Naive thymus-derived CD8-positive, alpha-beta T cell (primary cell): ENCODE data around the gene SDC1. TPM values are rescaled to one million over a fixed set of nuclear protein-coding genes. Genes with fewer than 3 reads are reported as not detected.

Experiments used
- ATAC-seq, 2 donors: fragments of 150-1000 bp; cut with Tn5 transposase in 1 of 2; sonication (Bioruptor Pico), chemical (Tn5 transposase) in 1 of 2; 1 replicate in 1 of 2; 2 replicates in 1 of 2; pipeline ENCODE4 v1.10.0; 2021; ENCODE audit warnings: mild to moderate bottlenecking in 2 of 2, moderate library complexity in 2 of 2
- POLR2A ChIA-PET: fragments of 350-600 bp; sonication (Branson Sonifier 250); formaldehyde crosslinking; loops from one replicate; lab custom pipeline; 2021; ENCODE audit warnings: antibody characterized with exemption; lab: Charles Lee
- DNase-seq, 10 donors: peaks; one replicate each; pipeline versions ENCODE4 v3.0.0 to v3.0.0-alpha.2; 2020 to 2022
- H3K27ac Mint-ChIP-seq, 10 donors: one replicate each; pipeline ENCODE4 v1.8.0; 2020 to 2022; ENCODE audit warnings: mild to moderate bottlenecking in 10 of 10, mixed read lengths in 10 of 10, moderate library complexity in 4 of 10, inconsistent platforms in 1 of 10
- H3K27me3 Mint-ChIP-seq, 5 donors: one replicate each; pipeline ENCODE4 v1.8.0; 2021 to 2022; ENCODE audit warnings: mixed read lengths in 5 of 5
- H3K36me3 Mint-ChIP-seq, 3 donors: one replicate each; pipeline ENCODE4 v1.8.0; 2020 to 2022; ENCODE audit warnings: mixed read lengths in 3 of 3, mild to moderate bottlenecking in 2 of 3, inconsistent platforms in 1 of 3
- H3K4me1 Mint-ChIP-seq, 4 donors: one replicate each; pipeline ENCODE4 v1.8.0; 2021 to 2022; ENCODE audit warnings: mixed read lengths in 4 of 4
- H3K4me3 Mint-ChIP-seq, 10 donors: one replicate each; pipeline ENCODE4 v1.8.0; 2020 to 2022; ENCODE audit warnings: mild to moderate bottlenecking in 10 of 10, mixed read lengths in 10 of 10, moderate library complexity in 6 of 10, inconsistent platforms in 1 of 10
- H3K9me3 Mint-ChIP-seq, 9 donors: one replicate each; pipeline ENCODE4 v1.8.0; 2020 to 2022; ENCODE audit warnings: mixed read lengths in 9 of 9, mild to moderate bottlenecking in 3 of 9, inconsistent platforms in 1 of 9, moderate library complexity in 1 of 9
- polyA plus RNA-seq, 3 donors: library from polyadenylated mRNA; unstranded; fragments of 300-500 nt; fragmentation: Illumina TruSeq; gene quantifications; one replicate each; pipeline ENCODE4 v1.2.3, GENCODE V29; 2021
- total RNA-seq, 8 experiments: library from RNA in 2 of 8; stranded (reverse) in 2 of 8; gene quantifications; one replicate each; pipeline ENCODE4 v1.2.3 and lab custom pipeline; 2021 to 2026

The SDC1 gene
- total and polyA plus RNA-seq, 5 experiments from 2014 or later, result not detected

GRCh38 chr2:20190170-20190569 lies 34.8 kb downstream of the SDC1 start:
- Mint-ChIP-seq H3K9me3 (no peaks in the 10 kb centered on the region), H3K27ac (no peak overlapping the region), H3K27me3 (peaks cover 0 to 6% (median 0%) of the 10 kb centered on the region in 5 donors), H3K36me3 (no peaks in the 10 kb centered on the region), H3K4me3 (no peak overlapping the region), H3K4me1 (peaks cover 0 to 3% (median 0%) of the 10 kb centered on the region in 4 donors)
- POLR2A ChIA-PET, result no interaction called here
- DNase-seq (no peak), ATAC-seq (no peak)

- Mint-ChIP-seq H3K9me3 (no peaks in the 10 kb centered on the region), H3K27ac (no peak overlapping the region), H3K4me3 (no peak overlapping the region), H3K4me1 (peaks cover 0 to 1% (median 0%) of the 10 kb centered on the region in 4 donors), H3K36me3 (no peaks in the 10 kb centered on the region), H3K27me3 (peaks cover 0 to 8% (median 0%) of the 10 kb centered on the region in 5 donors)
- POLR2A ChIA-PET, result no interaction called here
- DNase-seq (no peak), ATAC-seq (no peak)
Measured at GRCh38 chr2:20189299-20189931, 35.5 kb downstream of the SDC1 start.

DNA sequence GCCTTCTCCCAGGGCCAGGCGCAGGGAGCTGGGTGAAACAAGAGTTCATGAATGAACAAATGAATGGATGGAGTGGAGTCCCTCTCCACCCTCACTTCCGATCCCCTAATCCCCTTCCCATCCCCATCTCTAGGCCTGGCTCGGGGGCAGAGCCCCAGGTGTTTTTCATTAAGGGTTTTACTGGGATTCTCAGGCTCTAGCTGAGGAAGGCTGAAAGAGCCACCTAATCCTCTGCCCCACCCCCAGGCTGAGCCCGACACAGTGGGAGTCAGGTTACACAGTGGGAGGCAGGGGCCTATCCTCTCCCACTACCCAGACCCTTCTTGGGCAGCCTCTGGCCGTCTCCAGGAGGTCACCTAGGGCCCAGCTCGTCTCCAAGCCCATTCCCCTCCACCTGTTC lies 36.1 kb downstream of the SDC1 start:
- POLR2A ChIA-PET, result no interaction called here
- ATAC-seq (no peak), DNase-seq (no peak)
- Mint-ChIP-seq H3K27me3 (peaks cover 0 to 8% (median 0%) of the 10 kb centered on the region in 5 donors), H3K4me1 (peaks cover 0 to 1% (median 0%) of the 10 kb centered on the region in 4 donors), H3K27ac (no peak overlapping the region), H3K9me3 (no peaks in the 10 kb centered on the region), H3K4me3 (no peak overlapping the region), H3K36me3 (no peaks in the 10 kb centered on the region)

DNA sequence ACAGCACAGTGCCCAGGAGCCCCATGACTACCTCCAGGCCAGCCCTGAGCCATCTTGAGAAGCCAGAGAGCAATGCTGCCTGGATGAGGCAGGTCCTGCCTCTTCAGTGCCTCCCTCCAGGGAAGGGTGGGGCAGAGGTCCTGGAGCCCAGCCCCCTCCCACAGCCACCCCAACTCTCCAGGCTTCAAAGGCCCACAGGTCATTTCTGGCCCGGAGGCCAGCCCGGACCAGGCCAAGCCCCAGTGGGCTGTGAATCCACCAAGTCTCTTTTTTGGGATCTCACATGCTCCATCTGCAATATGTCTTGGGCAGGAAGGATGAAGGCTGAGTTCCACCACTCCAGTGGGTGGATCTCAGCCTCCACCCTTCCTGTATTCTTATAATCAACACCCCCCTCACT lies 36.7 kb downstream of the SDC1 start:
- H3K4me1 Mint-ChIP-seq, result peaks cover 0 to 1% (median 0%) of the 10 kb centered on the region in 4 donors
- DNase-seq (no peak), ATAC-seq (no peak)
- H3K9me3 Mint-ChIP-seq, result no peaks in the 10 kb centered on the region
- peaks cover 0 to 8% (median 0%) of the 10 kb centered on the region in 5 donors for H3K27me3 Mint-ChIP-seq
- no peak overlapping the region for H3K4me3 Mint-ChIP-seq
- H3K27ac Mint-ChIP-seq, result no peak overlapping the region
- no peaks in the 10 kb centered on the region for H3K36me3 Mint-ChIP-seq
- POLR2A ChIA-PET, result no interaction called here

DNA sequence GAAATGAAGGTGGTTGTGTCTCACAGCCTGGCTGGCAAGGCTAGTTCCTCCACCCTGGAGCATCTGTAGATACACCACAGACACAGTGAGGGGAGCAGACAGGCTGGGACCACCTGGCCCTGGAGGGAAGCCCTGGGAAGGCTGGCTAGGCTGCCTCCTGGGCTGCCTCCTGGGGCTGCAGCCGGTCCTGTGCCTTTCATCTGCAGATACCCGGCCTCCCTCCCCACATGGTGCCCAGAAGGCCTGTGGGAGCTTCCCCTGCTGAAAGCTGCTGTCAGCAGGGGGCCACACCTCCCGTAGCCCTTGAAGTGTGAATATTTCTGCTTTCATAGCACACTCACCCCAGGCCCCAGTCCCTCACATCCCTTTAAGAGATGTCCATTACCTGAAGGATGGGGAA lies 37.6 kb downstream of the SDC1 start:
- H3K4me3 Mint-ChIP-seq, result no peak overlapping the region
- H3K27ac Mint-ChIP-seq, result no peak overlapping the region
- POLR2A ChIA-PET, result no interaction called here
- H3K36me3 Mint-ChIP-seq, result no peaks in the 10 kb centered on the region
- no peak for DNase-seq
- peaks cover 0 to 8% (median 0%) of the 10 kb centered on the region in 5 donors for H3K27me3 Mint-ChIP-seq
- H3K9me3 Mint-ChIP-seq, result no peaks in the 10 kb centered on the region
- H3K4me1 Mint-ChIP-seq, result peaks cover 0 to 1% (median 0%) of the 10 kb centered on the region in 4 donors
- no peak for ATAC-seq

GRCh38 chr2:20186855-20187187 lies 38.1 kb downstream of the SDC1 start:
- DNase-seq (no peak), ATAC-seq (no peak)
- H3K4me3 Mint-ChIP-seq, result no peak overlapping the region
- H3K27ac Mint-ChIP-seq, result no peak overlapping the region
- peaks cover 0 to 1% (median 0%) of the 10 kb centered on the region in 4 donors for H3K4me1 Mint-ChIP-seq
- POLR2A ChIA-PET, result no interaction called here
- no peaks in the 10 kb centered on the region for H3K9me3 Mint-ChIP-seq
- peaks cover 0 to 8% (median 0%) of the 10 kb centered on the region in 5 donors for H3K27me3 Mint-ChIP-seq
- no peaks in the 10 kb centered on the region for H3K36me3 Mint-ChIP-seq

GRCh38 chr2:20186078-20186854 lies 38.7 kb downstream of the SDC1 start:
- H3K27me3 Mint-ChIP-seq, result peaks cover 0 to 8% (median 0%) of the 10 kb centered on the region in 5 donors
- H3K27ac Mint-ChIP-seq, result no peak overlapping the region
- no peak overlapping the region for H3K4me3 Mint-ChIP-seq
- H3K4me1 Mint-ChIP-seq, result peaks cover 0 to 1% (median 0%) of the 10 kb centered on the region in 4 donors
- POLR2A ChIA-PET, result no interaction called here
- no peaks in the 10 kb centered on the region for H3K36me3 Mint-ChIP-seq
- ATAC-seq (no peak), DNase-seq (no peak)
- H3K9me3 Mint-ChIP-seq, result no peaks in the 10 kb centered on the region

DNA sequence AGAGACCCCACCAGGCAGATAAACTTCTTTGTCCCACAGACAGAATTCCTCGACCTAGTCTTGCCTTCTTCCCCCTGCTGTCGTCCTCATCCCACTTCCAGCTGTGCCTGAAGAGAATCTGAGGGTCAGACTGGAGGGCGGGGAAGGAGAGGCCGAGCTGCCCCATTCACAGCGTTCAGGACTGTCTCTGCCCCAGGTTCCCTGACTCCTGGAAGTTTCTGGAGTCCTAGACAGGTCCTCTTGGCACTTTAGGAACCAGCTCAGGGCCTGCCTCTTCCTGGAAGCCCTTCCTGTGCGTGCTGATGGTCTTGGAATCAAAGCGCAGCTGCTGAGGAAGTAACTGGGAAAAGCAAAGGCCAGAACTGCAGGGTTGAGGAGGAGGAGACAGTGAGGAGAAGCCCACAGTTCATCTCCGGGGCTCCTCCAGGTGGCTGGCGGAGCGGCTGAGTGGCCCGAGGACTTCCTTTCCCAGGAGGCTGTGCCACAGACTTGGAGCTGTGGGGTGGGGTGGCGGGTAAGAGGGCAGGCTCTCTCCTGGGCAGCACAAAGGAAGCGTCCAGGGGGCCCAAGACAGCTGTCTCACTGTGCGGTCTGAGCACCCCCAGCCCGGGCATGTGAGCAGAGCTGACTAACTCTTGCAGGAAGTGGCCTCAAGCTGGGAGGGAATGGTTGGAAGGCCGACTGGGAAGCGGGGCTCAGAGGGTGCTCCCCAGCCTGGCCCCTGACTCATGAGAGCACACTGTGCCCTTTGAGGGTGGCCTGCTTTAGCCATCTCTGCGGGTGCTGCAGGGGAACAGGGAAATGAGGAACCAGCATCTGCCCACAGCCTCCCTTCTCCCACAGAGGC lies 39.5 kb downstream of the SDC1 start:
- H3K27me3 Mint-ChIP-seq, result peaks cover 0 to 8% (median 0%) of the 10 kb centered on the region in 5 donors
- no peaks in the 10 kb centered on the region for H3K9me3 Mint-ChIP-seq
- POLR2A ChIA-PET, result no interaction called here
- no peak overlapping the region for H3K27ac Mint-ChIP-seq
- ATAC-seq, result no peak
- H3K4me1 Mint-ChIP-seq, result peaks cover 0 to 1% (median 0%) of the 10 kb centered on the region in 4 donors
- no peaks in the 10 kb centered on the region for H3K36me3 Mint-ChIP-seq
- peak in 1 of 10 donors; percentile 28 for DNase-seq
- no peak overlapping the region for H3K4me3 Mint-ChIP-seq

DNA sequence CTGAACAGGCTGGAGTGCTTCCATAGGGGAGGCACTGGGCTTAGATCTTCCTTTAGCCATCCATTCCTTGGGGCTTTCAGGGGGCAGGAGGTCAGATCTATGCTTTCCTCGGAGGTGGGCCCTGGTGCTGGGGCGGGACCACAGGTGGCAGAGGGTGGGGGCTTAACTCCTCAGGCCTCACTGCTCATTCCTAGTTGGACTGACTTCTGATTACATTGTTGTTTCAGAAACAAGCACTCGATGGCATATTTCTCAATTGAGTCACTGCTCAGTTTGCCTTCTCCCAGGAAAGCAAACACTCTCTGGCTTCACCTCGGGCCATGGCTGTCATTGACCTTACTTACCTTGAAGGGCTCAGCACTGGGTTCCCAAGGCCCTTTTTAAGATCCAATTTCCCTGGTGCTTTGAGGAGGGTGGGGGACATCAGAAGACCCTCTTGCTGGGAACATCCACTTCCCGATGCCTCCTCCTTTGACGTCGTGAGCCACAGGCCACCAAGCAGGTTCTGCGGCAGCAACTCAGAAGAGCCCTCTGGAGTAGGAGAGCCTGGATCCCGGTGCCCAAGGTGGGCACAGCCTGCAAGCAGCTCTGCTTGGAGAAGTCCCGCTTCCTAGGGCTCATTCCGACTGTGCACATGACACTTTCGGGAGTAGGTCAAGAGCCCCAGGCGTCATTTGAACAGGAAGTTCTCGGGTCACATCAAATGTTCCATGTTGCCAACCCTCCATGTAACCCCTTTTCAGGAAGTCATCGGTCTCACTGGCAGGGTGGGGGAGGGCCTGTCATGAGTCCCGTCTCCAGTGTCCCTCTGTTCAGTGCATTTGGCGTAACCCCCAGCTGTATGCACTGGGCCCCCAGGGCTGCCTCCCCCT lies 40.6 kb downstream of the SDC1 start:
- Mint-ChIP-seq H3K4me1 (peaks cover 0 to 1% (median 0%) of the 10 kb centered on the region in 4 donors), H3K9me3 (no peaks in the 10 kb centered on the region), H3K27ac (no peak overlapping the region), H3K36me3 (no peaks in the 10 kb centered on the region), H3K27me3 (peaks cover 0 to 7% (median 0%) of the 10 kb centered on the region in 5 donors), H3K4me3 (no peak overlapping the region)
- ATAC-seq, result no peak
- POLR2A ChIA-PET, result no interaction called here
- DNase-seq, result peak in 1 of 10 donors; percentile 54

GRCh38 chr2:20183373-20183772 lies 41.6 kb downstream of the SDC1 start:
- Mint-ChIP-seq H3K27me3 (peaks cover 0 to 6% (median 0%) of the 10 kb centered on the region in 5 donors), H3K27ac (peak overlapping the region in 1 of 10 donors; percentile 4), H3K4me1 (peaks cover 0 to 1% (median 0%) of the 10 kb centered on the region in 4 donors), H3K4me3 (no peak overlapping the region), H3K9me3 (no peaks in the 10 kb centered on the region), H3K36me3 (no peaks in the 10 kb centered on the region)
- DNase-seq (no peak), ATAC-seq (no peak)
- POLR2A ChIA-PET, result no interaction called here

- POLR2A ChIA-PET, result no interaction called here
- Mint-ChIP-seq H3K4me3 (no peak overlapping the region), H3K4me1 (peaks cover 0 to 1% (median 0%) of the 10 kb centered on the region in 4 donors), H3K27me3 (peaks cover 0 to 4% (median 0%) of the 10 kb centered on the region in 5 donors), H3K27ac (no peak overlapping the region), H3K36me3 (no peaks in the 10 kb centered on the region), H3K9me3 (no peaks in the 10 kb centered on the region)
- ATAC-seq (no peak), DNase-seq (peak in 1 of 10 donors; percentile 46)
Measured at GRCh38 chr2:20182241-20182931, 42.5 kb downstream of the SDC1 start.
